ENCODE results near the gene DIP2C.

DIP2C gene

DNA sequence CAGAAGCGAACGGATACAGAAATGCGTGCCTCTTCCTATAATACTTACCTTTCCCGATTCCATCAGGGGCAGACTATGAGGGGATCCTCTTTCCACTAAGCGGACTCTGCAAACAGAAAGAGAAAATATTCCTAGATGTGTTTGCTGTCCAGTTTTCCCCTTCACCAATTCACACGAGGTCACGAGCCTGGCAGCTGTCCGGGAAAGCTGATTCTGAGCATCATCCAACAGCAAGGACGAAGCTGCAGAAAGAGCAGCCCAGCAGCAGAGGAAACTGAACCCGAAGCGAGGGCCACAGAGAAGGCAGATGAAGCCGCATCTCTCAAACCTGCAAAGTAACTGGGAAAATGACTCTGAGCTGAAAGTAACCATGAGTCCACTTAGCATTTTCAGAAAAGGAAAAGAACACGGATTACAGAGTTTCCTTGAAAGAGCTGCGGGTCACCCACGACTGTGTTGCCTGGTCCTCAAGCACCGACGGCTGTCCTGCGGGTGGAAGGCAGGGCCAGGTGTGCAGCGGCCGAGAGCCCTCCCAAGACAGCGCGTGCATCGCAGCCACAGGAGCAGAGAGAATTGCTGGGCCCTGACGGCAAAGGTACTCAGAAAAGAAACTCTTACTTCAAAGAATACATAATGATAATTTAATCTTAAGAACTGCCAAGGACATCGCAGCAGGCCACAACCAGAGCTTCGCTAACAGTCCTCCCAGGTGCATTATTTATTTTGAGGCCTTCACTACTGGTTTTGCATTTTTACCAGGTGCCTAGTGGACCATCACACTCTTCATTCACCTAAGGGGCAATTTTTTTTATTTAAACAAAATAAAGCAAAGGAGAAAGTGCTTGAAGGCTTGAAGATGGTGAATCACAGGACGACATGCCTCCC lies 400.9 kb downstream of the DIP2C start:
- H3K4me1 ChIP-seq (ENCODE audit: insufficient read depth, low read length): no peaks in the 10 kb centered on the region
- H3K4me3 ChIP-seq (ENCODE audit: low read length): no peak overlapping the region
- H3K9me3 ChIP-seq (ENCODE audit: low read length): peaks cover 2% of the 10 kb centered on the region
- H3K36me3 ChIP-seq (ENCODE audit: insufficient read depth, low read length): peaks cover 60% of the 10 kb centered on the region
- no peak overlapping the region for H2AFZ ChIP-seq (ENCODE audit: low read depth, low read length)
- no peaks in the 10 kb centered on the region for H3K27me3 ChIP-seq (ENCODE audit: insufficient read depth, low read length)

DNA sequence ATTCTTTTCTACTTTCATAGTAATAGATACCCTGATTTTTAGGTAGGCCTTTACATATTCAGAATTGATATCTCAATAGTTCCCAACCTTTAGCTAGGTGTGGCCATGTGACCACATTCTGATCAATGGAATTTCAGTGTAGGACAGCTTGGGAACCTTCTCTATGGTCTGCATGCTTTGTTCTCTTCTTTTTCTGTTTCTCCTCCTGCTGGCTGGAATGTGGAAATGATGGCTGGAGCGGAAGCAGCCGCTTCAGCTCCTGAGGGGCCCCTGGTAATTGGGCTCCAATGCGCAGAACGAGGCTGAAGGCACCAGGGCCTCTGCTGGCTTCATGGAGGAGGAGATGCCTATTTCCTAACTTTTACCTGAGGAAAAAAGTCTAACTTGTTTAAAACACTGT lies 401.7 kb downstream of the DIP2C start:
- no peaks in the 10 kb centered on the region for H3K4me1 ChIP-seq (ENCODE audit: insufficient read depth, low read length)
- no peak overlapping the region for H2AFZ ChIP-seq (ENCODE audit: low read depth, low read length)
- no peaks in the 10 kb centered on the region for H3K27me3 ChIP-seq (ENCODE audit: insufficient read depth, low read length)
- no peak overlapping the region for H3K4me3 ChIP-seq (ENCODE audit: low read length)
- peaks cover 67% of the 10 kb centered on the region for H3K36me3 ChIP-seq (ENCODE audit: insufficient read depth, low read length)
- H3K9me3 ChIP-seq (ENCODE audit: low read length): peaks cover 2% of the 10 kb centered on the region

DNA sequence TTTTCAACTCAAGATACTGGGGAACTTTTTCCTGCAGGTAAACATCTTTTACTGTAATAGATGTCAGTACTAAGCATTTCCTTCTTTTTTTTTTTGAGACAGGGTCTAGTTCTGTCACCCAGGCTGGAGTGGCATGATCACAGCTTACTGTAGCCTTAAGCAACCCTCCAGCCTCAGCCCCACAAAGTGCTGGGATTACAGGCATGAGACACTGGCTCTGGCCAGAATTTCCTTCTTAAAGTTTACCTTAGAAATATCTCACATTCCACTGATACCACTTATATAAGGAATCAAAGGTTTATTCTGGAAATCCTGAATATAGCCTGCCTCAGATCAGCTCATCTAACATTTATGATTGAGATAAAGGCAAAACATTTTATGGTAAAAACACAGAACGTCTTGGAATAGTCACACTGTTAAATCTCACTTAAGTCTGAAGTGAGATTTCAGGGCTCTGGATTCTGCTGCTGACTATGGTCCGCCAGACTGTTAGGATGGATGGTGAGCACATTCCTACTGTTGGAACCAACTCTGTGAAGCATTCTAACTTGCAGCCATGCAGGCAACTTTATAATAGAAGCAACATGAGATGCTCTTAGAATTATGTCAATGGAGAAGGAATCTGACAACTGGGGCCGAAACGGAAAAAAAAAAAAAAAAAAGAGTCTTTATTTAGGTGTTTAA lies 402.3 kb downstream of the DIP2C start:
- Histone ChIP-seq H2AFZ (ENCODE audit: low read depth, low read length) (no peak overlapping the region), H3K36me3 (ENCODE audit: insufficient read depth, low read length) (peaks cover 74% of the 10 kb centered on the region), H3K9me3 (ENCODE audit: low read length) (peaks cover 2% of the 10 kb centered on the region), H3K27me3 (ENCODE audit: insufficient read depth, low read length) (no peaks in the 10 kb centered on the region), H3K4me1 (ENCODE audit: insufficient read depth, low read length) (no peaks in the 10 kb centered on the region), H3K4me3 (ENCODE audit: low read length) (no peak overlapping the region)

DNA sequence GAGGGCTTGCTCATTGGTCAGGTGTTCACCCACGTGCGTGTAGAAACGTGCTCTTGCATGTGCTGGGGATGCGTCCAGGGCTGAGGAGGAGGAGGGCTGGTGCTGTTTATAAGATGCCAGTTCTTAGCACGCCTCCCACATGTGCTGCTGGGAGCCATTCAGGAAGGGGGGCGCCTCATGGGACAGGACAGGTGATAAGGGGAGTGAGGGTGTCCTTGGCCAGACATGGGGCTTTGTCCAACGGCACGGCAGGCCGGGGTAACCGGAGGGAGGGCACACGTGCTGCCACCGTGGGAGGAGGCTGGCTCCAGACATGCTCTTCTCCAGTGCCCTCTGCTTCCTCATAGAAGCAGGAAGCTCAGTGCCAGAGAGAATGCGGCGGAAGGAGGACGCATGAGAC lies 404.3 kb downstream of the DIP2C start:
- H3K4me1 ChIP-seq (ENCODE audit: insufficient read depth, low read length): no peaks in the 10 kb centered on the region
- no peak overlapping the region for H2AFZ ChIP-seq (ENCODE audit: low read depth, low read length)
- peaks cover 2% of the 10 kb centered on the region for H3K9me3 ChIP-seq (ENCODE audit: low read length)
- no peak overlapping the region for H3K4me3 ChIP-seq (ENCODE audit: low read length)
- peaks cover 75% of the 10 kb centered on the region for H3K36me3 ChIP-seq (ENCODE audit: insufficient read depth, low read length)
- no peaks in the 10 kb centered on the region for H3K27me3 ChIP-seq (ENCODE audit: insufficient read depth, low read length)

DNA sequence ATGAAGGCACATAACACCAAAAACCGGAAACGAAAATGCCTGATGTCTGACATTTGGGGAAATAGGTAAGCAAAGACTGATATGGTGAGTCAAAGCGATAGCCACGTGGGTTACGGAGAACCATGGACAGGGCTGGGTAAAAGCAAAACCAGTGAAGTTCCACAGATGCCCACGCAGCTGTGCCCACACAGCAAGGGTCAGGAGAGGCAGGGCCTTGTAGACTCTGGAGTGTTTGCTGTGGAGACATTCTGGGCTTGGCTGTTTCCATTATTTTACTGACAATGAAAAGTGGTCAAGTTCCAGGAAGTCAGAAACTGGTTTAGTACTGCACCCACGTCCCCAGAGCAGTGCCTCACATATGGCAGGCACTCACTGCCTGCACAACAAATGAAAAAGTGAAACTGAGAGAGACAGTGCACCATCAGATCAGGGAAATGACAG lies 405.5 kb downstream of the DIP2C start:
- no peak overlapping the region for H3K4me3 ChIP-seq (ENCODE audit: low read length)
- H3K9me3 ChIP-seq (ENCODE audit: low read length): peaks cover 2% of the 10 kb centered on the region
- H3K36me3 ChIP-seq (ENCODE audit: insufficient read depth, low read length): peaks cover 80% of the 10 kb centered on the region
- no peaks in the 10 kb centered on the region for H3K4me1 ChIP-seq (ENCODE audit: insufficient read depth, low read length)
- no peak overlapping the region for H2AFZ ChIP-seq (ENCODE audit: low read depth, low read length)
- no peaks in the 10 kb centered on the region for H3K27me3 ChIP-seq (ENCODE audit: insufficient read depth, low read length)

DNA sequence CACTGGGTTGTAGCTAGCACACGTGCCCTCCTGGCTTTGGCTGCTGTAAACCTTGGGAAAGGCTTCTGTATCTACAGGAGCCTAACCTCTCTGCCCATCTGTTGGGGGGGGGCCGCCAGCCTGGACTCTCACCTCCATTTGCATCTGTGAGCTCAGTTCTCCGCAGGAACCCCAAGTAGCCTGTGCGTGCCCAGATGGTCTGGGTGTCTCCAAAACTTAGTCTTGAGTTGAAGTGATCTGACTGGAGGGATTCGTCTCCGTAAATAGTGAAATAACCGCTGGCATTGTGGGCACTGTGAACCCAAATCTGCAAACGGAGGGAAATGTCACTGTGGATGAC lies 406.4 kb downstream of the DIP2C start:
- no peaks in the 10 kb centered on the region for H3K9me3 ChIP-seq (ENCODE audit: low read length)
- no peak overlapping the region for H3K4me3 ChIP-seq (ENCODE audit: low read length)
- H3K27me3 ChIP-seq (ENCODE audit: insufficient read depth, low read length): no peaks in the 10 kb centered on the region
- H3K36me3 ChIP-seq (ENCODE audit: insufficient read depth, low read length): peaks cover 83% of the 10 kb centered on the region
- H3K4me1 ChIP-seq (ENCODE audit: insufficient read depth, low read length): no peaks in the 10 kb centered on the region
- no peak overlapping the region for H2AFZ ChIP-seq (ENCODE audit: low read depth, low read length)

DNA sequence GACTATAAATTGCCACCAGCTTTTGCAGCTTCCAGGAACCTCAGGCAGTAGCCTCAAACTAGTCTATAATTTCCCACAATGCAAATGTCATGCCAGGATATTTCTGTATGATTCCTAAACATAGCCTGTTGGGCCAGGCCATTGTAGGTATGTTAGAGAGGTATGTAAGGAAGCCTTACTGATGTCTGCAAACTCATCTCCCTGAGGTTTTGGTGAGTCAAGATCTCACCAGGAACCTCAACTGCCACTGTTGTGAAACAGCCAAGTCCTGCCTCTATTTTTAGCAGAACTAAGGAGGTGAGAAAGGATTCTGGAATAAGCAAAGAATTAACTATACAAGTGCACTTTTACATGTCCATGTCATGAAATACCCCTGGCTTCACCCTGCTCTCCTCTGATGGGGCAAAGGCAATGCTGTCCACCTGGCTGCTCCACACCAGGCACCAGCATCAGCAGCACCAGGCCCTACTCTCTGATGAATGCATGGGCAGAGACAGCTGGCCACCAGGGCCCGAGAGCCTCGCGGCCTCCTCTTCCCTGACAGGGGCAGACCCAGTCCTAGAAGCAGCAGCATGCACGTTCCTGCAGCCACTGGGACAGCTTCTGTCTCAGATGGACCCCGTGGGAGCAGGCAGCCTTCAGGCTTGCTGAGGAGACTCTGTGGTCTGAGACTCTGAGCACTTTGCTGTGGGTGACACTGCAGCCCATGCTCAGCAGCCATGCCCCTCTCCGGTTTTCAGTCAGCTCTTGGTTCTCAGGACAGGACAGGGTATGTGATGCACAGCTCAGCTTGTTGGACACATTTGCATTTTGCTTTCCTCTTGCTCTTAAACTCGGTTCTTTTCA lies 407.0 kb downstream of the DIP2C start:
- H2AFZ ChIP-seq (ENCODE audit: low read depth, low read length): no peak overlapping the region
- no peak overlapping the region for H3K4me3 ChIP-seq (ENCODE audit: low read length)
- H3K4me1 ChIP-seq (ENCODE audit: insufficient read depth, low read length): no peaks in the 10 kb centered on the region
- H3K27me3 ChIP-seq (ENCODE audit: insufficient read depth, low read length): no peaks in the 10 kb centered on the region
- no peaks in the 10 kb centered on the region for H3K9me3 ChIP-seq (ENCODE audit: low read length)
- H3K36me3 ChIP-seq (ENCODE audit: insufficient read depth, low read length): peaks cover 83% of the 10 kb centered on the region

DNA sequence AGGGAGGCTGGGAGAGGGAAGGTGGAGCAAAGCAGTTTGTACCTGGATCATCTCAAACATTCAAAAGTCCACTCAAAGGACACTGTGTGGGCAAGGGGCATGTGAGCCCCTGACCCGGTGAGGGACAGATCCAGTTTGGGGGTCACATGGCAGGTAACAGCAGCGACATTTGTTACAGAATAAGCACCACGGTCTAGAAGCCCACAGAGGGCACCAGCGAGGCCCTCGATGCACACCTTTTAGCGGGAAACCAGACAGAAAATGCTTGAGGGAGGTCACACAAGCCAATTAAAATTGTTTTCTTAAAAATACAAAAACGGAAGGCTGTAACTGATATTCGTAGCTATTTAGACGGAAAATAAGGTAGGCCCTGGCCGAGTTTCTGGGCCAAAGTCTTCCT lies 409.8 kb downstream of the DIP2C start:
- Histone ChIP-seq H3K9me3 (ENCODE audit: low read length) (no peaks in the 10 kb centered on the region), H2AFZ (ENCODE audit: low read depth, low read length) (no peak overlapping the region), H3K36me3 (ENCODE audit: insufficient read depth, low read length) (peaks cover 83% of the 10 kb centered on the region), H3K27me3 (ENCODE audit: insufficient read depth, low read length) (no peaks in the 10 kb centered on the region), H3K4me3 (ENCODE audit: low read length) (no peak overlapping the region), H3K4me1 (ENCODE audit: insufficient read depth, low read length) (no peaks in the 10 kb centered on the region)

DNA sequence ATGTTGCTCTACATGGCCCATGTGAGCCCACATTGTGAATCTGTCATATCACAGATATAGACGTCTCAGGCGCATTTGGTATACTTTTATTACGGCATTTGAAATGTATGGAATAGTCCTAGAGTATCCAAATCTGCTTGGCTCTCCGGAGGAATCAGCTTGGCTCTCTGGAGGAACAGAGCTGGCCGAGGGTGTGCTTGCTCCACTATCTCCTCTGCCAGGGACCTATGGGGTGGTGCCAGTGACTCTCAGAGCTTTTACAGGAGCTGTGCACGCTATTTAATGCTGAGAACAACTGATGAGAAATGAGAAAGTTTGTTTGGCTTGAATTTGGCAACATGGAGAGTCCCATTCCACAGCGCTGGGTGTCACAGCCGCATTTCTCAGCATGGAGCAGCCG lies 410.2 kb downstream of the DIP2C start:
- no peak overlapping the region for H2AFZ ChIP-seq (ENCODE audit: low read depth, low read length)
- H3K9me3 ChIP-seq (ENCODE audit: low read length): no peaks in the 10 kb centered on the region
- H3K27me3 ChIP-seq (ENCODE audit: insufficient read depth, low read length): no peaks in the 10 kb centered on the region
- H3K4me1 ChIP-seq (ENCODE audit: insufficient read depth, low read length): no peaks in the 10 kb centered on the region
- H3K36me3 ChIP-seq (ENCODE audit: insufficient read depth, low read length): peaks cover 83% of the 10 kb centered on the region
- H3K4me3 ChIP-seq (ENCODE audit: low read length): no peak overlapping the region

DNA sequence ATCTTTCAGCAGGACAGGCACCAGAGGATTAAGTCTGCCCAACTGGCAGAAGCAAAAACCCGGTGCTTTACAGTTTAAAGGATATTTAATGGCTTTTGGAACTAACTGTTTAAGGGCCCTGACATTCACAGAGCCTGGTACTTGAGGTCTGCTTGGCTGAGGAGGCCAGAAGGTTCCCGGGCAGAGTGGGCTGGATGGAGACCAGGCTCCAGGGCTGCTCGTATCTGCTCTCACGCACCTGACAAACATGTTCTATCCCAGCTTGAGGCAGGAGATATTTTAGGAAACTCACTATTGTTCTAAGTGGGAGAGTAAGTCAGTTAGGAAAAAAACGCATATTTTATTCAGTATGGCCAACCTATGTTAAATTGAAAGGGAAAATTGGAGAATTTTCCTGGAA lies 410.8 kb downstream of the DIP2C start:
- Histone ChIP-seq H3K4me3 (ENCODE audit: low read length) (no peak overlapping the region), H3K36me3 (ENCODE audit: insufficient read depth, low read length) (peaks cover 79% of the 10 kb centered on the region), H2AFZ (ENCODE audit: low read depth, low read length) (no peak overlapping the region), H3K9me3 (ENCODE audit: low read length) (no peaks in the 10 kb centered on the region), H3K4me1 (ENCODE audit: insufficient read depth, low read length) (no peaks in the 10 kb centered on the region), H3K27me3 (ENCODE audit: insufficient read depth, low read length) (no peaks in the 10 kb centered on the region)

DNA sequence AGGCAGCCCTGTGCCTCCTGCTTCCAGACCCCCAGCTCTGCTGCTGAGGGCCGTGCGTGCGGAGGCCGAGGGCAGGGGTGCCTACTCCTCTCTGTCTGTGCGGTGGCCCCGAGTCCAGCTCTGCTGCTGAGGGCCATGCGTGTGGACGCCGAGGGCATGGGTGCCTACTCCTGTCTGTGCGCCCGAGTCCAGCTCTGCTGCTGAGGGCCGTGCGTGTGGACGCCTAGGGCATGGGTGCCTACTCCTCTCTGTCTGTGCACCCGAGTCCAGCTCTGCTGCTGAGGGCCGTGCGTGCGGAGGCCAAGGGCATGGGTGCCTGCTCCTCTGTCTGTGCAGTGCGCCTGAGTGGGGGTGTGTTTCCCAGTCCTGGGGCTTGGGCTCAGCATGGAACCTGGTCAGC lies 411.5 kb downstream of the DIP2C start:
- H2AFZ ChIP-seq (ENCODE audit: low read depth, low read length): no peak overlapping the region
- H3K9me3 ChIP-seq (ENCODE audit: low read length): no peaks in the 10 kb centered on the region
- H3K27me3 ChIP-seq (ENCODE audit: insufficient read depth, low read length): no peaks in the 10 kb centered on the region
- H3K4me3 ChIP-seq (ENCODE audit: low read length): no peak overlapping the region
- H3K36me3 ChIP-seq (ENCODE audit: insufficient read depth, low read length): peaks cover 75% of the 10 kb centered on the region
- no peaks in the 10 kb centered on the region for H3K4me1 ChIP-seq (ENCODE audit: insufficient read depth, low read length)

DNA sequence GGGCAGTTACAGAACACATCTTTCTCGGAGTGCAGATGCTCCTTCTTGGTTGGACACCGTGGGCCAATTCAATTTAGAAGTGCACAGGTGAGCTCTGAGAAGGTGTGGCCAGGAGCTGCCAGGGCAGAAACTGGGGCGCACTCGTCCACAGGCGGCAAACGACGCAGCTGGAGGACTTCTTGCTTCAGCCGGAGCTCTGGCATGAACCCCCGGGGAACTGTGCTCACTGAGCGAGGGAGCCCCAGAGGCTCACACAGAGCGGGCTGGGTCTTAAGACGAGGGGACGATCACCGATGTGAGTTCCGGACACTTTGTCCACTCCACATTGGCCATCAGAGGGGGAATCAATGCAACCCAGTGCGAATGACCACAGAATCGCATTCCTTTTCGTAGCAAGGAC lies 413.8 kb downstream of the DIP2C start:
- peaks cover 55% of the 10 kb centered on the region for H3K36me3 ChIP-seq (ENCODE audit: insufficient read depth, low read length)
- H3K27me3 ChIP-seq (ENCODE audit: insufficient read depth, low read length): no peaks in the 10 kb centered on the region
- no peaks in the 10 kb centered on the region for H3K4me1 ChIP-seq (ENCODE audit: insufficient read depth, low read length)
- H2AFZ ChIP-seq (ENCODE audit: low read depth, low read length): no peak overlapping the region
- no peaks in the 10 kb centered on the region for H3K9me3 ChIP-seq (ENCODE audit: low read length)
- no peak overlapping the region for H3K4me3 ChIP-seq (ENCODE audit: low read length)

DNA sequence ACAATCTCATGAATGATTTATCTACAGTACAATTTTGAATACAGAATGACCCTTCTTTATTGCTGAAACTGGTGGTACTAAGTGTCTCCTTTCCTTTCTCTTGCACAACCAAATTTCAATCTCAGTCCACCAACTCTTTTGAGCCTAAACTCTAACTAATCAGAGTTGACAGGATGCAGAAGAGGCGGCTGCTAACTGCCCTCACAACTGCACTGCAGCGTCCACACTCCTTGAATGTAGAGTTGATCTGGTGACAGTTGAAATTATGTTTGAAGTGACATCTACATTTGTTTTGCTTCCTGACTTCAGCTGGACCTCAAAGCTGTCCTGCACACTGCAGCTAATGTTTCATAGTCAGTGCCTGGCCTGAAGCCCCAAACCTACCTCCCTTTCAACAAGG lies 414.6 kb downstream of the DIP2C start:
- Histone ChIP-seq H3K27me3 (ENCODE audit: insufficient read depth, low read length) (no peaks in the 10 kb centered on the region), H3K4me1 (ENCODE audit: insufficient read depth, low read length) (peaks cover 1% of the 10 kb centered on the region), H3K9me3 (ENCODE audit: low read length) (no peaks in the 10 kb centered on the region), H3K4me3 (ENCODE audit: low read length) (no peak overlapping the region), H3K36me3 (ENCODE audit: insufficient read depth, low read length) (peaks cover 47% of the 10 kb centered on the region), H2AFZ (ENCODE audit: low read depth, low read length) (no peak overlapping the region)
